ENCODE data around the gene ISM1.
A peak's percentile ranks its signal among the peaks of the same experiment; 100 is the strongest.
"Not testable (repeated sequence)": the region's sequence is repeated elsewhere in the genome, so short reads cannot be mapped to it uniquely, and the experiment has no call there.

ISM1 gene

DNA sequence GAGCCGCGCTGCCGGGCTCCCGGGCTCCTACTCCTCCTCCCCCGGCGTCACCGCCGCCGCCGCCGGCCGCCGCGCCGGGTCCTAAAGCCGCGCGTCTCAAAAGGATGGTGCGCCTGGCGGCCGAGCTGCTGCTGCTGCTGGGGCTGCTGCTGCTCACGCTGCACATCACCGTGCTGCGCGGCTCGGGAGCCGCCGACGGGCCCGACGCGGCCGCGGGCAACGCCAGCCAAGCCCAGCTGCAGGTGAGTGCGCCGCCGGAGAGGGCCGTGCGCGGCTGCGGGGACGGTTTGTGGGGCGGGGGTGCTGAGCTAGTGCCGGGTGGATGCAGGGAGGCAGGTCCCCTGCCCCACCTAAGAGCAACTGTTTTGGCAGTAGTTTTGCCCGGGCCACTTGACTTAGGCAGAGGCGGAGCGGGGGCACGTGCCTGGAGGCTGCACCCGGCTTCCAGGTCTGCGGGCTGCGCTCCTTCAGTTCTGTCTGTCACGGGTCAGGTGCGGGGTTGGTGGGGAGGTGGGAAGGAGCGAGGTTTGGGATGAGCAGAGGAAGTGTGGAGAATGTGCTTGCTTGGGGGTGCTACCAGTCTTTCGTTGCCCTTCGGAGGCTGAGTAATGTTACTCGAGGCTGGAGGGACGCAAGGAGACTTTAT lies 722 bp downstream of the ISM1 start:
- peak; percentile 57 for DNase-seq (ENCODE audit: low spot score)

DNA sequence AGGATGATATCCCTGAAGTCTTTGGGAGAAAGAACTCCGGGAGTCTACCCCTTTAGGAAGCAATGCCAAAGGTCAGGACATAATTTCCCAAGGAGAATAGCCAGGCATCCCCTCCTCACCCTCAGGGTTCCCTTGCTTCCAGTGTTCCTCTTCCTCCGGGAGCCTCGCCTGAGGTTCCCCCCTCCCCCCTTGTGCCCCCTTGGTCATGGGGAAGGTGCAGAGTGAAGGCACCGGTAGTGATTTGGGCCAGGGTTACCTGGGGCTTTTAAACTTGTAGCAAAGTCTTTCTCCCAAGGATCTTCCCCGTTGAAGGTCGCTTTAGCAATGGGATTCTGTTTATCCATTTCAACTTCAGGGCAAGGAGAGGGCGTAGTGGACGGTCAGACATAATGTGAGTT lies 1.2 kb downstream of the ISM1 start:
- DNase-seq (ENCODE audit: low spot score) = no peak

DNA sequence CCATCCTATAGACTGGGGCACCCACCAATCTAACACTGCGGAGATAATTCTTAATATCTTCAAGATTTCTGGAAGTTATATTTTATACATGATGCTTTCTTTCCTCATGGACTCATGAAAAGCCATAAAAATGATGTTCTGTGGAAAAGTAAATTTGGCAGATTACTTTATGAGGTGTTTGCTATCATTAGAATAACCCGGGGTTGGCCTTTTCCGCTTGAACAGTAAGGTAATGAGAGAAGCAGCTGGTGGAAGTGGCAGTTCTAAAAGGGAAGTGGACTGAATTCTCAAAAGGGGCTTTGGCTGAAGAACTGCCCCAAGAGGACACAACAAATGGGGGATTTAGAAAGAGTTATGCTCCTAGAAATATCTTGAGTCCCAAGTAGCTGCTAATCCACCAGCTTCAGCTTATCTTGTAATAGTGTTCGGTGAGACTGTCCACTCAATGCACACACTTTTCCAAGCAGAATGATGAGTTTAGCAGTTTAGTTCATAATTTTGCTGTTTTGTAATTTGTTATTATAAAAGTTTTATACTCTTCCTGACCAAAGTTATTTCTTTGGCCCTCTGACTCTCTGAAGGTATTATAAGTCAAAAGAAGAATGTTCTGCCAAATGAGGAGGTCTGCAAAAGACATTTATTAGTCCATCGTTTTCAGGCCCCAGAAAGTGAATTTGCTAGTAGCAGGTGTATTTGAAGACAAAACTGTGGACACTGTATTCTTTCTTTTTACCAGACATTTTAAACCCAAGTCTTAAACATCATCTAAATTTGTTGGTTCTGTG lies 2.9 kb downstream of the ISM1 start:
- no peak for DNase-seq (ENCODE audit: low spot score)

DNA sequence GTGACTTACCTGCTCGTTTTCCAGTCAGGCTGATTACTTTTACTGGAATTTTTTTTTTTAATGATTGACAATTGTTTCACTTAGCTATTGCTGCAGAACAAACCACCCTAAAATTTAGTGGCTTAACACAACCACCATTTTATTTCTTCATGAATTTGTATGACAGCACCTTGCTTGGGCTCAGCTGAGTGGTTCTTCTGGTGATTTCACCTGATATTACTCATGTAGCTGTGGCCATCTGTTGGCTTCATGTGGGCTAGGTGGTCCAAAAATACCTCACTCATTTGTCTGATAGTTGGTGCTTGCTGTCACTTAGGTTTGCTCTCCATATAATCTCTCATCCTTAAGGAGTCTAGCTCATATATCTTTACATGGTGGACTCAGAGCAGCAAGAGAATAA lies 5.3 kb downstream of the ISM1 start:
- no peak for DNase-seq (ENCODE audit: low spot score)

DNA sequence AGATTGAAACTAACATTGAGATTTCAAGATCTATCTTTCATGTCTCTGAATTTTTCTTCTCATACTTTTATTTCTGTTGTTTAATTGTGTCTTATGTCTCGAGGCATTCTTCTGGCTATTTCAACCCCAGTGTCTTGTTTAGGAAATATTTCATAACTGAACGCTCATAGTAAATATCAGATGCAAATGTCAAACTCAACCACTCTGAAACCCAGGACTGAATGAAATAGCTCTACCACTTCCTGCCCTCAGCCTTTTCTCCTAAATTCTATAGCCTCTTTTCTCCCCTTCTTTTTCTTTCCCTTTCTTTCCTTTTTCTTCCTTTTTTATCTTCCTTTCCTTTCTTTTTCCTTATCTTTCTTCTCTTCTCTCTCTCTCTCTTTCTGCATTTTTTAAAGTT lies 7.7 kb downstream of the ISM1 start:
- no peak for DNase-seq (ENCODE audit: low spot score)

DNA sequence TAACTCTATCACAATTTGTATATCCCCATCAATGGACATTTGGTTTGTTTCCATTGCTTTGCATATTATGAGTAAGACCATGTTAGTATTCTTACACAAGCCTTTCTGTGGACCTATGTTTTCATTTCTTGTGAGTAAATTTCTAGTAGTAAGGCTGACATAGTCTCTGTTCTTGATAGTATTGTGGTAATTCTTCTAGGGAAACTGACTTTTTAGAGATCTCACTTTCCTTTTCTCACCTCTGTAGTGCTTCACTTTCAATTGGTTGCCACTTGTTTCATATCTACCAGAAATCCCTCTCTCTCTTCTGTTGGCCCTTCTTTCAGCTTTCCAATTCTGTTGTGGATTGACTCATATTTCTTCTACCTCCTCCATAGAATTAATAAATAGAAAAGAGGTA lies 8.5 kb downstream of the ISM1 start:
- no peak for DNase-seq (ENCODE audit: low spot score)

DNA sequence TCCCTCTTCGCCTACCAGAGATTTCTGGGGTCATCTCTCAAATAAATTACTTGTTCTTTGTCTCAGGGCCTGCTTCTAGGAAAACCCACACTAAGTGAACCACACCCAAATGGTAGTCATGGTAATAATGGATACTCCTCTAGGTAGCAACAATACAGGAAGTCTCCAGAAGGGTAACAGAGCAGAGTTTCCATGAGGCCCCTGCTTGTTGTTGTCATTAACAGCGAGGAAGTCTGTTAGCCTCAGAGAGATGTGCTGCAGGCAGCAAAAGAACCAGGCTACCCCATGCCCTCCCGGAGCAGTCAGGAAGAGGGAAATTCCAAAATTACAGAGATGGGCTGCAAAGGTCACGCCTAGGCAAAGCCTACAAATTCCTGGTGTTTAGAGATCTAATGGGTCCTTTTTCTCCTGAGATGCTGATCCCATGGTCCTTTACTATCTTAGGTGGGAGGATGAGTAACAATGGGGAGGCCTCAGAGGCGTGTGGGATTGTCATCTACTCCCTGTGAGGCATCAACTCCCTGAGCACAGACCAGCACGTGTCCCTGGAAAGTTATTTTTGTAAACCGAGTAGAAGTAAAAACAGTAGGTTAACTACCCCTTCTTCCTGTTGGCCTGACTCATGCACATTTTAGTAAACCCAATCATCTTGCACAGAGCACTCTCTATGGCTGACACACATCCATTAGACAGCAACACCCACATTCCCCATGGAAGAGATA lies 10.1 kb downstream of the ISM1 start:
- peak; percentile 78 for DNase-seq (ENCODE audit: low spot score)

DNA sequence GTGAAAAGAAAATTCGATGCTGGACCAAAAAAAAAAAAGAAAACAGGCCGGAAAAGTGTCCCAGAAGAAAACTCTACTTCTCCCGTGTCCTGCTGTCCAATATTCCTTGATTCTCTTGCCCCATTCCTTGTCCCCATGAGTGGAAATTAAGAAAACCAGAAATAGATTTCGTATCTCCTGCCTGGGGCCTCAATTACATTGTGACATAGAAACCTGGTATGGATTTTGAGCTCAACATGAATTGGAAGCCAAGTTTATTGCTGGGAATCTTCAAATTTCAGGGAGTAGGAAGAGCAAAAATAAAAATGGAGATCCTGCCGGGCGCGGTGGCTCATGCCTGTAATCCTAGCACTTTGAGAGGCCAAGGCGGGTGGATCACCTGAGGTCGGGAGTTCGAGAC lies 11.9 kb downstream of the ISM1 start:
- DNase-seq (ENCODE audit: low spot score) = no peak

DNA sequence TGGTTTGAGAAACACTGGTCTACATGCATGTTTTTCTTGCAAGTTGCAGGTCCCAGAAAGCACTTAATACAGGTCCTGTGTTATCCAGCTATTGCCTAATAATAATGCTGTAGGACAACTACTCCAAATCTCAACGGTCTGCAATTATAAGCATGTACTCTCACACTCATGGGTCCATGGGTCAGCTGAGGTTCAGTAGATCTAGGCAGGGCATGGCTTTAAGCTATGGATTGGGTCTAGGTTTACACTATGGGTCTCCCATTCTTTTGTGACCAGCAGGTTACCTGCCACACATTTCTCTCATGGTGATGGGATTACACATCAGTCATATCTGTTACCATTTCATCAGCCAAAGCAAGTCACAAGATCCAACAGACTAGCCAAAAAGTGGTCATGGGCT lies 13.9 kb downstream of the ISM1 start:
- no peak for DNase-seq (ENCODE audit: low spot score)

DNA sequence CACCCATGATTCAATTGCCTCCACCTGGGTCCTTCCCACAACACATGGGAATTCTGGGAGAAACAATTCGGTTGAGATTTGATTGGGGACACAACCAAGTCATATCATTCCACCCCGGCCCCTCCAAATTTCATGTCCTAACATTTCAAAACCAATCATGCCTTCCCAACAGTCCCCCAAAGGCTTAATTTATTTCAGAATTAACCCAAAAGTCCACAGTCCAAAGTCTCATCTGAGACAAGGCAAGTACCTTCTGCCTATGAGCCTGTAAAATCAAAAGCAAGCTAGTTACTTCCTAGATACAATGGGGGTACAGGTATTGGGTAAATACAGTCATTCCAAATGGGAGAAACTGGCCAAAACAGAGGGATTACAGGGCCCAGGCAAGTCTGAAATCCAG lies 15.3 kb downstream of the ISM1 start:
- DNase-seq (ENCODE audit: low spot score) = not testable (repeated sequence)

DNA sequence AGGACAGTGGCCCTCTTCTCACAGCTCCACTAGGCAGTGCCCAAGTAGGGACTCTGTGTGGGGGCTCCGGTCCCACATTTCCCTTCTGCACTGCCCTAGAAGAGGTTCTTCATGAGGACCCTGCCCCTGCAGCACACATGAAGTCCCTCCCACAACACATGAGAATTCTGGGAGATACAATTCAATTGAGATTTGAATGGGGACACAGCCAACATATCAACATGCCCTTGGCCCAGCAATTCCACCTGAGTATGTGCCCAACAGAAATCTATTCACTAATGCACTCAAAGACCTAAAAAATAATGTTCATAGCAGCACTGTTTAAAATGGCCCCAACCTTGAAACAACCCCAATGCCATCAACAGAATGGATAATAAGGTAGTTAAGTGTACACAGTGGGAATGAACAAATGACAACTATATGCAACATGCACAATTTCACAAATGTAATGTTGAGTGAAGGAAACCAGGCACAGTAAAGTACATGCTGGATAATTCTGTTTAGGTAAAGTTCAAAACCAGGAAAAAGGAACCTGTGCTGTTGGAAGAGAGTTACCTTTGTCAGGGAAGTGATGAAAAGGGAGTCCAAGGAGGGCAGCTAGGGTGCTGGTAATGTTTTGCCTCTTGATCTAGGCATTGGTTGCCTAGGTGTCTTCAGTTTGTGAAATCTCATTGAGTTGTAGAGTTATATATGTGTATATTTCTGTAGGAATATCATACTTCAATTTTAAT lies 16.1 kb downstream of the ISM1 start:
- no peak for DNase-seq (ENCODE audit: low spot score)

DNA sequence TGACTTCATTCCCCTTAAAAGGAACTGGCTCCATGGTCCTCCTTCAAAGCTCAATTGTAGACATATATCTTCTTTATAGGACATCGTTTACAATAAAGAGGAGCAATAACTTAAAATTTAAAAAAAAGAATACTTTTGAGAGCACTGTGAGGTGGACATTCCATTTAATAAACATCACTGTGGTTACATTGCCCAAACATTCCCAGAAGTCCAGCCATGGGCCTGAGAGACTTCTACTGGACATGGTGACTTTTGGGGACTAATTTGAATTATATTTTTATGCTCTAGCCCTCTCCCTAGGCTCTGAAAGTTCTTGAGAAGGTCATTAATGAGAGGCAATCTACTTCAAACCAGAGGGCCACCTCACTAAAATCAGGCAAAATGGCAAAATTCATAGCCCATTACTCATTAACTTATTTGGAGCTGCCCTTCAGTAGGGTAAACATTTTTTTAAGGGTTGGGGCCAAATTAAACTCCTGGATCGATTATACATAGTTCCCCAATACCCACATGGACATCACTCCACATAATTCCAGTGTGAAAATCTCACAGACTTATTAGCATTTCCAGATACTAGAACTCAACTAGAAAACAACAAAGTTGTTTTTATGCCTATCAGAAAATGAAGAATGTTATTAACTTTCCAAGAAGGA lies 17.1 kb downstream of the ISM1 start:
- no peak for DNase-seq (ENCODE audit: low spot score)

DNA sequence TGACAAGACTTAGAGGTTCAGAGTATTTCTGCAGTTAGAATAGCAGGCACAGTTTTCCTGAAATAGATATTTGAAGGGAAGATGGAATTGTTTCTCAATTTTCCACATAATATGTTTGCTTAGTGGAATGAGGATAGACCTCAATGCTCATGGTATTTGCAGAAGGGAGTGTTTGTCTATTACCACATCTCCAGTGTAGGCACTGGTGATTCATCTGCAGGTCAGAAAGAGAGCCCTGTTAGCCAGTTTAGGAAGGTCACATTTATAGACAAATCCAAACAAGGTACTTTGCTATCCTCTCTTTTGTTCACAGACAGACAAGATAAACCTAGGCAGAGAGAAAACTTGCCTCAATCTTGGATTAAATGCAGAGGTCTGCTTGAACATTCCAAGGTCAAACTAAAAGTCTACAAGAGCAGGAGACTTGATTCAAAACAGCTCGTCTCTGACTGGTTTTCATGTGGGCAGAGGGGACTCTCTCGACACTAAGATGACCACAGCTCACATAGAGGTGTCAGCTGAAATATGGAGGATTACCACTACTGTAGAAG lies 22.8 kb downstream of the ISM1 start:
- DNase-seq (ENCODE audit: low spot score) = no peak

DNA sequence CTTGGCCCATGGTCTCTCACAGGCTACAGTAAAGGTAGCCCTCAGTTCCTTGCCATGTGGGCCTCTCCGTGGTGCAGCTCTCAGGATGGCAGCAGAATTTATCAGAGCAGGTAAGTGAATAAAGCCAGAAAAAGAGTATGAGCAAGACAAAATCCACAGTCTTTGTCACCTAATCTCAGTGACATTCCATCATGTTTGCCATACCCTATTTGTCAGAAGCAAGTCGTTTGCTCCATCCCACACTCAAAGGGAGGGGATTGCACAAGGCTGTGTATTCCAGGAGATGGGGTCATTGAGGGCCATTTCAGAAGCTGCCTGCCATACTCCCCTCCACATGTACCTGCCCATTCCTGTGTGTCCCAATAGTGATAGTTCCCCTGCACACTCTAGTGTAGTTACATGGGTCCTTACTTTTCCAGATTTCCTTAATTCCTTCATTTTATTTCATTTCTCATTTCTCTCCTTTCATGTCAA lies 24.2 kb downstream of the ISM1 start:
- DNase-seq (ENCODE audit: low spot score) = no peak

DNA sequence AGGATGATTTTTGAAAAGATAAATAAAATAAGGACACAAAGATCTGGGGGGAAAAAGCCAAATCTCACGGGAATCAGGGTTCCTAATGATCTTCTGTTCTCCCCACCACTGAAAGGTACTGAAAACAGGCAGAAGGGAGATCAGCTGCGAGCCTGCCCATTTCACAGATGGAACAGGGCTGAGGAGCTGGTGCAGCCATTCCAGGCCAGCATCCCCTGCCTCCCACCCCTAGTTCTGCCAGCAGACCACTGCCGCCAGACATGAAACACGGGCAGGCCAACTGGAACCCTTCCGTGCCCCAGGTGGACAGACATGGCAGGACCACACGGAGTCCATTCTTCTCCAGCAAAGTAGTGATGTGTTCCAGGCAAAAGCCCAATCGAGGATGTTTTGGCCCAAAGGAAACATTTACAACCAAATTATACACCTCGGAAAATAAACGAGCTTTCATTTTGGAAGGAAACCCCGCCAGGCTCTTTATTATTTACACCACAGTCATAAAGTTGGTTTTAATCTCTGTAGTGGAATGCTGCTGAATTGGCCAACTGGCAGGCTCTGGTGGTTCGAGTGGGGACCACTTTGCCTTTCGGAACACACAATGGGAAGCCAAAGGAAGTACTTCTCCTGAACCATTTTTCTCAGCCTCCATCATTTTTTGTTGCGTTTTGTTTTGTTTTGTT lies 28.2 kb downstream of the ISM1 start:
- DNase-seq (ENCODE audit: low spot score) = no peak

DNA sequence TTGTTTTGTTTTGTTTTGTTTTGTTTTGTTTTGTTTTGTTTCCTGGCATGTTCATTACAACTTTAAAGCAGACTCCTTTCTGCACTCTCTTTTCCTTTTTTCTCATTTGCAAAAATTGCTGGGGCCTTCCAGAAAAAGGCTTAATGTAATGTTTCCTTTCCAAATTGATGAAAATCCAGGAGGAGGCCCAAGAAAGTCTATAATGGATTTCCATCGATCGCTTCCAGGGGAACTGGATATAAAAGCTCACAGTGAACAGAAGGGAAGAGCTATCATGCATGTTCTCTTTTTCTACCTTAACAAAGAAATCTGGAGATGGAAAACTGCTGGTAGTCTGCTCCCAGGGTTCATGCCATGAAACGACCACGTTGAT lies 28.7 kb downstream of the ISM1 start:
- DNase-seq (ENCODE audit: low spot score) = no peak

DNA sequence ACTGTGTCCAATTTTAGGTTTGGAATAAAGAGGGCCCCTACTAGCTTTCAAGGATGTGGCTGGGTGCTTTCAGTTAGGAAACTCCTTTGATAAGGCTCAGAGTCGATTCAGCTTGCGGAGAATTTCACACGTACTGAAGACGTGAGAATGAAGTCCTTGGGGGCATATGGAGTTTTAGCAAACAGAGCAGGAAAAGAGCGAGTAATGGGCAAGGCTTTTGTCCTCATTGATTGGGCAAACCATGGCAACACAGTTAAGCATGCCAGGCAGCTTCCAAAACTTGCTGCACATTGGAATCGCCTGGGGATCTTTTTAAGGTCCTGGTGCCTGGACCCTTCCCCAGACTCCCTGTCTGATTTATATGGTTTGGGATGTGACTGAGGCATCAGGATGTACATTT lies 29.2 kb downstream of the ISM1 start:
- DNase-seq (ENCODE audit: low spot score) = no peak

DNA sequence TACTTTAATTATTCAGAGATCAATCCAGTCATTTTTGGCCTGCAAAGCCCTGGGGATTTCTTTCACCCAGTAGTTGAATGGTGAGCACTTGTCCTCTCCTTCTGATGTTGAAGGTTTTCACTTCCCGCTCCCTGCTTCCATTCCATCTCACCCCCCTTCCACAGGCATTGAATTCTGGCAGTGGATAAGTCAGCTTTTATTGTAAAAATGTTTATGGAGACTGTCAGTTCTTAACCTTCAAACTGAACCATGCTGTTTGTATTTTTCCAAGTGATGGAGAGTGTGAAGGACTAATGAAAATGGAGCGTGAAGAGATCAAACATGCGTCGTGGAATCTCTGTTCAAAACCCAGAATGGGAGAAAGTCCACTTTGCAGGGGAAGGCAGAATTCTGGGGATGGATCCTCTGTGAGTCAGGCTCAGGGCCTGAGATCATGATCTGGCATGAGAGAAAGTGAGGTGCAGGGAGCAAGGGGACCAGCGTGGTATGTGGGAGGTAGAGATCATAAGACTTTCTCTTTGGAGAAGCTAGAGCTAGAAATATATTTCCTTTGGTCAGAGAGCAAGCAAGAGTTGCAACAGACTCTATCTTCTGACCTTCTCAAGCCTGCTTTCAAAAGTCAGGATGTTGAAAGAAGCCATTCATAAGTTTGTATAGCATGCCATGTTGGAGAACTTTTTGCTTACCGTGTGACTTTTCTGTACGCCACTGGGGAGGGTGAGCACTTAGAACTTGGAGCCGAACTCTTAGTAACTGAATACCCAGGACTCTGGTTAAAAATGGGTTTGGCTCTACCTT lies 30.2 kb downstream of the ISM1 start:
- DNase-seq (ENCODE audit: low spot score) = no peak

DNA sequence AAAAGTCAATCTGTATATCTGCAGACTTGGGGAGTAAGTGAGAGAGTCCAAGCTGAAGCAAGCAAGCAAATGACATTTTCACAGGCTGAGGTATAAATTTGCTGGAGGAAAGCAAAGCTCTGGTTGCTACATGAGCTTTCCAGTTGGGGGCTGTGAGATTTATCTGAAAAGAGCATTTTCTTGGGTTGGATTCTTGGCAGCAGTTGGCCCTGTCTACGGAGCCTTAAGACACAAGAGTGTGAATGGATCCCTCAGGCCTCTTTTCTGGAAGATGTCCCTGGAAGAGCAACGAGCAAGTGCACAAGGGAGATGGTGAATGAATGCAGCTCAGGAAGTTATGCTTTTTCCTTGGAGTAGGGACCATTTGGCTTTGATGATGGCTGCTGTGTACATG lies 30.8 kb downstream of the ISM1 start:
- no peak for DNase-seq (ENCODE audit: low spot score)

DNA sequence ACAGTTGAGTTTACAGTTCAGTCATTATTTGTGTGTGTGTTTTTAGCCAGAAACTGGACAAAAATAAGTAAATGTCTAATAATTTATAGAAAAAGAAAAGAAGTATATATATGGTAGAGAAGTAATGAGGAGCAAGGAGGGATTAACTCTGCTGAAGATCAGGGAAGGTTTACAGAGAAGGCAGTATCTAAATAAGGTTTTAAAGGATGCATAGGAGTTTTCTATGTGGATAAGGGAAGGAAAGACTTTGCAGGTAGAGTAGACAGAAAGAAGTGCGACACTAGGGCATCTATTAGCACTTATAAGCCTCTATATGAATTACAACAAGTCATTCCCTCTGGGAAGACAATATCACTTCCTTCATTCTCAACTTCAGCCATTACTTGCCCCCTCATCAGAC lies 34.3 kb downstream of the ISM1 start:
- DNase-seq (ENCODE audit: low spot score) = no peak

Data from kidney capillary endothelial cell (primary cell).